ENCODE data around the gene ARFGAP1. TPM values are rescaled to one million over a fixed set of nuclear protein-coding genes. Genes with fewer than 3 reads are reported as not detected.

ARFGAP1 gene
- total and polyA plus RNA-seq, 2 of the 8 experiments (the other 6 are each of a cell fraction or from before 2014, with no cell fraction given) = 93.7 to 100 TPM

GRCh38 chr20:63280929-63281545 is 8.4 kb downstream of the ARFGAP1 start:
- Histone ChIP-seq H3K9me3 (ENCODE audit: insufficient read depth in 2 of 2, low read depth in 1 of 2, low read length in 1 of 2) (no peaks in the 10 kb centered on the region), H3K56ac (replicated peaks; ENCODE audit: insufficient read length, low read depth, low read length) (no peak overlapping the region), H3K79me1 (ENCODE audit: low read depth, low read length) (peaks cover 7% of the 10 kb centered on the region; the same call in 1 of the 2 replicates), H2BK20ac (ENCODE audit: low read length) (no peak overlapping the region), H2BK120ac (replicated peaks; ENCODE audit: low read depth, low read length) (no peak overlapping the region), H2AFZ (ENCODE audit: low read length) (no peak overlapping the region), H3K27me3 (replicated peaks in 1 of 4; ENCODE audit: control insufficient read depth in 3 of 4, extremely low read depth in 1 of 4, insufficient read depth in 3 of 4, low read length in 3 of 4) (no peaks in the 10 kb centered on the region), H3K14ac (ENCODE audit: insufficient read length) (no peak overlapping the region), H2AK5ac (ENCODE audit: low read depth, low read length) (no peak overlapping the region), H2BK5ac (ENCODE audit: low read depth, low read length) (no peak overlapping the region; the same call in 1 of the 2 replicates), H3K4ac (replicated peaks; ENCODE audit: insufficient read length, low read depth, low read length) (no peak overlapping the region), H4K8ac (ENCODE audit: extremely low read depth, insufficient read depth, low read length) (peak overlapping the region; percentile 18; the same call in 1 of the 2 replicates), H2BK15ac (ENCODE audit: low read length) (no peak overlapping the region), H4K91ac (replicated peaks; ENCODE audit: insufficient read length, low read length) (no peak overlapping the region), H3K4me2 (ENCODE audit: insufficient read depth in 1 of 2, low read depth in 2 of 2, low read length in 2 of 2) (no peak overlapping the region), H3K36me3 (ENCODE audit: control insufficient read depth in 2 of 4, insufficient read depth in 4 of 4, low read length in 3 of 4) (peaks cover 6 to 45% (median 26%) of the 10 kb centered on the region in 4 experiments), H3K9ac (replicated peaks in 1 of 4; ENCODE audit: extremely low read depth in 1 of 4, low read depth in 3 of 4, low read length in 3 of 4) (no peak overlapping the region), H3K79me2 (ENCODE audit: control insufficient read depth in 1 of 2, insufficient read depth in 2 of 2, low read length in 2 of 2) (peaks cover 2 to 8% of the 10 kb centered on the region in 2 experiments; a peak in 3 of 4 replicates), H3K4me3 (ENCODE audit: extremely low read depth in 1 of 4, insufficient read depth in 2 of 4, low read depth in 3 of 4, low read length in 4 of 4) (no peak overlapping the region), H3K27ac (ENCODE audit: low read depth, low read length) (no peak overlapping the region), H3K23me2 (ENCODE audit: low read depth, low read length) (peaks cover 2% of the 10 kb centered on the region; the same call in 1 of the 2 replicates), H4K5ac (ENCODE audit: insufficient read length, low read depth, low read length) (no peak overlapping the region), H3K4me1 (replicated peaks in 1 of 4; ENCODE audit: control insufficient read depth in 3 of 4, insufficient read depth in 4 of 4, low read length in 3 of 4) (no peaks in the 10 kb centered on the region), H3K18ac (ENCODE audit: extremely low read depth, low read length) (no peak overlapping the region), H3K23ac (ENCODE audit: insufficient read length) (no peak overlapping the region), H2BK12ac (ENCODE audit: low read depth, low read length) (no peak overlapping the region; the same call in 1 of the 2 replicates), H4K20me1 (replicated peaks in 1 of 2; ENCODE audit: control insufficient read depth in 1 of 2, insufficient read depth in 2 of 2, low read length in 2 of 2) (peaks cover 12 to 30% of the 10 kb centered on the region in 2 experiments)
- ChIA-PET POLR2A (ENCODE audit: partially characterized antibody) (interaction anchor here (1.0 to 5.3 kb wide), 5 partner anchors 11 to 66 kb away, joined by 3 to 26 read pairs (median 4); partner anchors contain the start of genes BIRC7 and COL20A1), CTCF (ENCODE audit: partially characterized antibody) (interaction anchor here (0.7 to 9.6 kb wide), 33 partner anchors 8 to 340 kb away, joined by 3 to 82 read pairs (median 5); partner anchors contain the start of genes ARFGAP1 and BIRC7)
- DNase-seq (ENCODE audit: low read depth in 1 of 2, low spot score in 2 of 2) (no peak), FAIRE-seq (no peak)
- 77% methylated on average over 19 of the region's 19 CpGs; no CpG with 5 or more reads in 1 of the 2 experiments for whole genome bisulfite sequencing, 2 experiments (ENCODE audit: extremely low coverage in 1 of 2, insufficient coverage in 1 of 2, insufficient read length in 1 of 2, insufficient replicate concordance in 2 of 2, low coverage in 1 of 2, low lambda C conversion rate in 2 of 2, missing lambda C conversion rate in 1 of 2)
- TF ChIP-seq BACH1 (IDR thresholded peaks at IDR 0.05; ENCODE audit: low read length) (no peak), RNF2 (IDR thresholded peaks at IDR 0.05; ENCODE audit: borderline replicate concordance, low read depth, low read length, missing control alignments, poor library complexity, severe bottlenecking) (no peak), SRF (IDR thresholded peaks at IDR 0.05; ENCODE audit: low read depth, low read length) (no peak), NANOG (IDR thresholded peaks at IDR 0.05; ENCODE audit: insufficient read depth, low read depth, low read length, poor library complexity, severe bottlenecking) (no peak), HDAC2 (IDR thresholded peaks at IDR 0.05; ENCODE audit: borderline replicate concordance in 1 of 2, low read depth in 2 of 2, low read length in 2 of 2) (no peak), CREB1 (IDR thresholded peaks at IDR 0.05) (no peak), BRCA1 (IDR thresholded peaks at IDR 0.05; ENCODE audit: low read depth, low read length) (no peak), RAD21 (IDR thresholded peaks at IDR 0.05 in 1 of 2, conservative IDR thresholded peaks at IDR 0.05 in 1 of 2; ENCODE audit: low read depth in 2 of 2, low read length in 2 of 2) (peak; percentile 51 to 63), MAFK (IDR thresholded peaks at IDR 0.05; ENCODE audit: low read depth, low read length) (no peak)
